Fibroblast of skin of right quadriceps (primary cell): ENCODE measurements around the gene VPS45.
"Not testable (repeated sequence)": the region's sequence is repeated elsewhere in the genome, so short reads cannot be mapped to it uniquely, and the experiment has no call there.

ENCODE experiments used
- DNase-seq: peaks from one replicate; pipeline ENCODE4 v3.0.0-alpha.2; 2013

Gene VPS45

DNA sequence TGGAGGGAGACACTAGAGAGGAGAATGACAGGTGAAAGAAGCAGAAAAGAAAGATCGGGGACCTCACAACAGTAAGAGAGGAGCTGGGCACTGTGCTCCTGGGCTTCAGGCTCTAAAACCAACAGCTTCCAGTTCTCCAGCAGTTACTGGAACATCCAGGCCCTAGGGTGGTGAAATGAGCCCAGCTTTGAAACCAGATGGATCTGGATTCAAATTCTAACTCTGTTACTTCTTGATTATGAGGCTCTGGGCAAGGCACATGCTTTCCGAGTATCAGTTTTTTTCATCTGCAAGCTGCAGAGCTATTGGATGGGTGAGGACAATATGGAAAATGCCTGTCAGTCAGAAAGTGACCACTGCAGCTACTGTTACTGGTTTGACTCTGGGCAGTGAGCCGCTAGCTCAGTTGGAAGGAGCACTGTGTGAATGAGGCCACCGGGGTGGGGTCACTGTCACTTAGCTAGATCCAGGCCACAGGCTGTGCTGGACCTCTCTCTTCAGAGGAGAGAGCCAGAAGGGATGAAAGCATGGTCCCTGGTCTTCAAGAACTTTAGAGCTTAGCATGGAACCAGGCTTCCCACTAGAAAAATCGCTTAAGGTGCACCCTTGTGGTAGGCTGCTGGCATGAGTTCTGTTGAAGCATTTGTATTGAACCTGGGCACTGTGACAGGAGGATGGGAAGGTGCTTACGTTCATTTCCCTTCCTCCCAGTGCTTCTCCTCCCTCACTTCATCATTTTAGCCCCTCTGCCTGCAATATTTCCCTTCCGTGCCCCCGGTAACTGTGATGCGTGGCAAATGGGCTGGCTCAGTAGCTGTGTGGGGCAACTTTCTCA, 94.4 kb downstream of the VPS45 start:
- peak; percentile 61 for DNase-seq

DNA sequence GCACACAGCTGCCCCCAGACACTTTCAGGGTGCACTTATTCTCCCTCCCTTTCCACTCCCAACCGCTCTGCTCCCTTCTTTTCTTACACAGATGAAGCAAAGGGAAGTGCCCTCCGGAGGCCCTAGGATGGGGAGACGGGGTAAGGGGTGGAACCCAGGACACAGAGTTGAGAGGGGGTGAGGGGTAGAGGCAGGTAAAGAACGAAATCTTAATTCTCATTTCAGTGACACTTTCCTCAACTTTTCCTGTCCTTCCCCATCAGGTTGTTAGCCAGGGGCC, 94.9 kb downstream of the VPS45 start:
- no peak for DNase-seq

DNA sequence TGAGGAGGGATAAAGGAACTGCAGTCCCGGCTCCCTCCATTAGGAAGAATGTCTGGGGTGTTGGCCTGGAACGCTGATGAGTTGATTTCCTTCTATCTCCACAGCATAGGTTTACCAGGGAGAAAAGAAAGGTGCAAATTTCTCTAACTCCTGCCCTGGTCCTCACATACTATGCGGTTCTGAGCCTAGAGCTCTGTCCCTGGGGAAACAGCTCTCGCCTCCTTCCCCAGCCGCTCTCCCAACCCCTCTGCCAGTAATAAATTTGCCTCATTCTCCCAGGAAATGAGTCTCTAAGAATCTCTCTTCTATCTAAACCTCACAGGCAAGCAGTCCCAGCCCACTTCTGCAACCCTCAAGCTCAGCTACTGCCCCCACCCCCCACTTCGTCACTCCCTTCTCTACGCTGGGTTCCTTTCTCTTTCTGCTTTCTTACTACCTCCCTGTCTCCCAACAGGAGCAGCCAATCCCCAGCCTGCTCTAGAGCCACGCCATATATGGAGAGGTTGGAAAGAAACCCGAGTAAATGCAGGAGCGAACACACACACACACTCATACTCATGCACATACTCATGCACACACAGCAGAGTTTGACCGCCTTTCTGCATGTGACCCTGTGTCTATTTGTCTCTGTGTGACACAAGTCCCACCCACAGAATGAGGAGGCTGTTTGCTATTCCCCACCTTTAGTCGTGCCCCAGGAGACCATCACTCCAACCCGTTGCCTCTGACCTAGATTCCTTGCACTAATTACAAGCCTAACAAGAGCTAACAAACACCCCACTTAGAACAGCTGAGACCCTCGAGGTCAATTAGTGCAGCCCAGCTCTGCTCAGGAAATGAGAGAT, 95.5 kb downstream of the VPS45 start:
- peak; percentile 100 for DNase-seq

DNA sequence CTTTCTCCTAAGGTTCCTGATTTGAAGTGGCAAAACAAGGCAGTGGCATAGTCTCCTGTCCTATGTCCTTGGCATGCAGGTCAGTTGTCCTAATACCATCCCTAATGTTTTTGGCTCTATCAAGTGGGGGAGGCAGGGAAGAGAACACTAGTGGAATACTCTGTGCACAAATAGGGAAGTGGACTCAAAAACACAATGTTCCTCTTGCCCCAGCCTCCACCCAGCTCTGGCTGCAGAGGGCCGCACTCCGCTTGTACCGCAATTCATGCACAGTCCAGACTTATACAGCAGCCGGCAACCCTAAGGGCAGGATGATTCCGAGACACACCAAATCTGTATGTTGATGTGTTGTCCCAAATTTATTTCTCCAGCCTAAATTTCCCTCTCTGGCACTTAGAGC, 96.6 kb downstream of the VPS45 start:
- DNase-seq = no peak

DNA sequence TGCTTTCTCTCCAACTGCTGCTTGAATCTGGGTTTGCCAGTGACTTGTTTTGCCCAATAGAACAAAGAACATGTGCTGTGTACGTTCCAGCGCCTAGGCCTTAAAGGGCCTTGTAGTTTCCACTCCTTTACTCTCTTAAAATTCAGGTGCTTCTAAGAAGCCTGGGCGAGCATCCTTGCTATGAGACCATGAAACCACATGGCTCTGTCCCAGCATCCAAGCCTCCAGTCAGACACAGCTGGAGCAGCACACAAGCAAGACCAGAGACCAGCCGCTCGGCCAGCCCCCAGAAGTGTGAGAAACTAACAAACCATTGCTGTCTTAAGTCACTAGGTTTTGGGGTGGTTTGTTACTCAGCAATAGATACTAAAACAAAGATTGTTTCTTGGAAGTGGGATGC, 97.2 kb downstream of the VPS45 start:
- DNase-seq = no peak

DNA sequence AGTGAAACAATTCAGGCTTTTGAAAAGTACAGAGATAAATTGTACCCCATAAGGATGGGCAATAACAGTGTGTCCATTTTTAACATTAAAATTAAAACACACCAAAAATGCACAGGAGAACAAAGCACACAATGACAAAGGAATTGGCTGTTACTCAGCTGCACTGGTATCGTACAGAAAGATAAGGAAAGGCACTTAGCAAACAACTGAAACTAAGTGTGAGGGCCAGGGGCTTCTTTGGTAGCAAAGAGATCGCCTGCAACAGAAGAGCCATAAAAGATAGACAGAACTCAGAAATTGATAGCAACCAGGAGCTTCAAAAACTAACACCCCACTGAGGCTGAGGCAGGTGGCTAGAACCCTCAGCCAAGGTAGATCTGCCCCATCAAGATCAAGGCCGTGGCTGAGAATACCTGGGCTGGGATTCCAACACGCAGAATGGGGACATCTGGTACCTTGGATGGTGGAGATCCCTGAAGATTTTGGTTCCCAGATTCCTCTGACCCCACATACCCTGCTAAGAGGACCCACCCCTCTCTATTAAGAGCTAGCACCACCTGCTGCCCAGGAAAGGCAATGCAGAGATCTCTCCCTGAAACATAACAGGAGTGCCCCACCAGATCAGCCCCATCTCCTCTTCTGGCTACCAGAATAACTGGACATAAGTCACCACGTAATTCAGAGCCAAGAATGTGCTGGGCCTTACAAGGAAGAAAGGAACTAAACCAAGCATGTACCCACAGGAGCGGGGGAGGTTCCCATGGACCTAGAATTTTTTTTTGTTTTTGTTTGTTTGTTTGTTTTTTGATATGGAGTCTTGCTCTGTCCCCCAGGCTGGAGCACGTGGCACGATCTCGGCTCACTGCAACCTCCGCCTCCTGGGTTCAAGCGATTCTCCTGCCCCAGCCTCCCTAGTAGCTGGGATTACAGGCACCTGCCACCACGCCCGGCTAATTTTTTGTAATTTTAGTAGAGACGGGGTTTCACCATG, 98.3 kb downstream of the VPS45 start:
- peak; percentile 64 for DNase-seq

DNA sequence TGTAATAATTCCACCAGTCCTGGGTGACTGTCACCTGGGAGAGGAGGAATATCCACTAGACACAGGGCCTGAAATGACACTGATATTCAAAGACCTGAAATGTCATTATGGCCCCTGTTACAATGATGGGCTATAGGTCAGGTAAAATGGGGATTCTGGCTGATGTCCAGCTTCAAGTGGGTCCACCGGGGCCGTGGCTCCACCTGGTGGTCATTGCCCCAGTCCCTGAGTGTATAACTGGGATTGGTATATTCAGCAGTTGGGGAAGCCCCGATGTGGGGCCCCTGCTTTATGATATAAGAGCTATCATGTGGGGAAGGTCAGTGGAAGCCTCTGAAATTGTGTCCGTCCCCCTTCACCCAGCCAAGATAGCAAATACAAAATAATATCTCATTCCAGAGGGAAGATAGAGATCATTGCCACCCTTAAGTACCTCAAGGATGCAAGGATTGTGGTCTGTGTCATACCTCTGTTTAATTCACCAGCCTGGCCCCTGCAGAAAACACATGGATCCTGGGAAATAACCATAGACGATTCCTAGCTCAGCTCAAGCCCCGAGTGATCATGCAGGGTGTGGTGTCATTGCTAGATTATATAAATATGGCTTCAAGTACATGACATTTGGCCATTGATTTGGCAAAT, 101.5 kb downstream of the VPS45 start:
- DNase-seq = peak; percentile 57

DNA sequence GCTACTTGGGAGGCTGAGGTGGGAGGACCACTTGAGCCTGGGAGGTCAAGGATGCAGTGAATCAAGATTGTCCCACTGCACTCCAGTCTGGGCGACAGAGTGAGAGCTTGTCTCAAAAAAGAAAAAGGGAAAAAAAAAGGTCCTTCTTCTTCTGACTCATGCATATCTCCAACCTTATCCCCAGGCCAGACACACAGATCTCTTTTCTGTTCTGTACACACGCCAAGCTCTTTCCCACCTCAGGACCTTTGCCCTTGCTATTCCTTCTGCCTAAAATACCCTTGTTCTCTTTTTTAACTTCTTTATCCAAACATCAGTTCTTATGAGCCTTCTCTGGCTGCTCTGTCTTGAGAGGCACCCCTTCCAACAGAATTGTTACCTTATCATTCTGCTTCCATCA, 104.2 kb downstream of the VPS45 start:
- DNase-seq = no peak

DNA sequence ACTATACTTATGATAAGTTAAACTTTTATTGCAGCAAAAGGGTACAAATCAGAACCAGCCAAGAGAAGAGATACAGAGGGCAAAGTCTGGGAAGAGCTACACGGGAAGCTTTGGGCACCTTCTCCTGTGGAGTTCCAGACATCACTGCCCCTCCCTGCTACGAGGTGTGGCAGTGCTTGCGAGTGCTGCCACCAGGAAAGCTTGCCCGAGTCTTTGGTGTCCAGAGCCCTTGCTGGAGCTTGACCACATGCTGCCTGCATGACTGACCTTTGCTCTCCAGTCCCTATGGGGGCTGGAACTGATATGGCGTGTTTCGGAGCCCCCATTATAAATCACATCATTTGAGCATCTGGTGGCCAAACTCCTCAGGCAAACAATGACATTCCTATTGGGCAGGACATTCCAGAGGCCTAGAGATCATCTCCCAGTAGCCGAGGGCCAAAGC, 105.6 kb downstream of the VPS45 start:
- no peak for DNase-seq

DNA sequence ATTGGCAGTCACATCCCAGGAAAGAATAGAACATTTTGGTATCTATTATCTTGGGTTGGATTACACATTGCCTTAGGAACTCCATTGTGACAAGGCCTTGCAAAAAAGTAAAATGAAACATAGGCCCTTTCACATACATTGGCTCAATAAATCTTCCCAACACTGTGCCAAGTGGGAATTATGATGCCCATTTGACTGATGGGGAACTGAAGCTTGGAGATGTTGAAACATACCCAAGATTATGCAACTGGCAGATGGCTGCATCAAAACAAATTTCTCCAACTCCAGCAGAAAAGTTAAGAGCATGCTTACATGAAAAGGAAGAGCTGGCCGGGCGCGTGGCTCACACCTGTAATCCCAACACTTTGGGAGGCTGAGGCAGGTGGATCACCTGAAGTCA, 109.0 kb downstream of the VPS45 start:
- no peak for DNase-seq

DNA sequence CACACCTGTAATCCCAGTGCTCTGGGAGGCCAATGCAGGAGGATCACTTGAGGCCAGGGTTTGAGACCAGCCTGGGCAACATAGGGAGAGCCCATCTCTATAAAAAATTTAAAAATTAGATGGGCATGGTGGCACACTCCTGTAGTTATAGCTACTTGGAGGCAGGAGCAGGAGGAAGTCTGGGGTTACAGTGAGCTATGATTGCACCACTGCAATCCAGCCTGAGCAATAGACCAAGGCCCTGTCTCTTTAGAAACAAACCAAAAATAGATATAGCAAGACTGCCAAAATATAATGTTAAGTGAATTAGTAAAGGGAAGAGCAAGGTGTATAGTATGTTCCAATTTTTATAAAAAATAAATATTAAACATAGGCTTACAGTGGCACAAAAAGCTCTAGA, 111.0 kb downstream of the VPS45 start:
- no peak for DNase-seq

DNA sequence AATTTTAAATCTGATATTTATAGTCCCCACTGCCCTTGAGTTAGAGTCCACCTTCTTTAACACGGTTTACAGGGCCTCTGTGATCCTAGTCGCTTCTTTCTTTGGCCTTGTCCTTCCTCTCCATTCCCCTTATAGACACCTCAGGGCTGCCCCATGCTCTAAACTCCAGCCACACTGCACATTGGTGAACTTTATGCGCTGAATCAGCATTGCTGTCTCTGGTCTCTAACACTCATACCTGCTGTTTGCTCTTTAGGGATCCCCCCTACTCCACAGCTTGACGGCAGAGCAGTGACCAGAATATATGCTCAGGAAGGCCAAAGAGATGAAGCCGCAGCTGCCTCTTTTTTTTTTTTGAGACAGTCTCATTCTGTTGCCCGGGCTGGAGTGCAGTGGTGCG, 112.3 kb downstream of the VPS45 start:
- DNase-seq = no peak

DNA sequence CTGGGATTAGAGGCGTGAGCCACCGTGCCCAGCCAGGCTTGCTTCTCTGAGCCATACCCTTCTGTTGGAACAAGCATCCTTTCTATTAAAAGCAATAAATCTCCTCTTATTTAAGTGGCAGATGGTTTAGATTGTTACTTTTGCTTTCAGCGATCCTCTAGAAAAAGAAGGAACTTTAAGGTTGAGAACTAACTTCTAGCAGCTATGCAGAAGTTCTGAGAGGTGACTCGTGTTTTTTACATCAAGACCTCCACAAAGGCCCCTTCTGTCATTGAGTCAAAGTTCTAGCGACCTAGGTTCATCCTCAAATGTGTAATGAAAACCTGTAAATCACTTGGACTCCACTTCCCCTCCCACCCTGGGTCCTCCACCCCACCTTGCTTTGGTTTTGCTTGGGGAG, 112.9 kb downstream of the VPS45 start:
- DNase-seq = no peak

DNA sequence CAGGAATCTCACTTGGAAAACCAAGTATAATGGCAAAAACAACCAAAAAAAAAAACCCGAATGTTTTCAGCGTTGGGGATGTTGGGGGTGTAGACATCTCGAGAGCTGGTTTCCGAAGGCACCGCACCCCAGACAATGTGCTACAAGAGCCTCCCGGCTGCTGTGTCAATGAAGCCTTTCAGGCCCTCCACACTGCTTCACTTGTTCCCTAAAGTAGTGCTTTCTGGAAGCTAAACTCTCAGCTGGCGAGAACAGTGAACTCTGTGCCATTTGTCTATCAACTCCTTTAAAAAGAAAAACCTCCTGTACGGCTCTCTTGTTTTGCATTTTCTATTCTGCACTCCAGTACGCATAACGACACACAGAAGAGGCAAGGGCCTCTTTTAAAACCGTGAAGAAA, 114.7 kb downstream of the VPS45 start:
- no peak for DNase-seq

DNA sequence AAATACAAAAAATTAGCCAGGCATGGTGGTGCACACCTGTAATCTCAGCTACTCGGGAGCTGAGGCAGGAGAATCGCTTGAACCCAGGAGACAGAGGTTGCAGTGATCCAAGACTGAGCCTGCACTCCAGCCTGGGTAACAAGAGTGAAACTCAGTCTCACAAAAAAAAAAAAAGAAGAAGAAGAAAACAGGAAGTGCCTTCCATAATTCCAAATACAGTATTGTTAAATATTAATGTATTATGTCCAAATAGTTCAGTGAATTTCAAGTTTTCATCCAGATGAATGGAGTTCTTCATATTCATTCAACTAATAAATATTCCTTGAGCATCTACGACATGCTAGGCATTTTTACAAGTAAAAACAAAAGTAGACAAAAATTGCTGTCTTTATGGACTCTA, 115.5 kb downstream of the VPS45 start:
- DNase-seq = no peak

DNA sequence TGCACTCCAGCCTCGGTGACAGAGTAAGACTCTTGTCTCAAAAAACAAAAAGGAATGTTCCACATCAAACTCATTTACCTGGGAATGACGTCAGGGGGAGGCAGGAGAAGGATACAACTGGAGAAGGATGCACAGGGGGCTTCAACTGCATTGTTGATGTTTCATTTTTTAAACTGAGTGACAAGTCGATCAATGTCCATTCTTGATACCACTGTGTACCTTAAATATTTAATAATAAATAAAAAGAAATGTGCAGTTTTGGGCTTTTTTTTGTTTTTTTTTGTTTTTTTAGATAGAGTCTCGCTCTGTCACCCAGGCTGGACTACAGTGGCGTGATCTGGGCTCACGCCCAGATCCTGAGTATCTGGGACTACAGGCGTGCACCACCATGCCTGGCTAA, 117.9 kb downstream of the VPS45 start:
- DNase-seq = no peak

DNA sequence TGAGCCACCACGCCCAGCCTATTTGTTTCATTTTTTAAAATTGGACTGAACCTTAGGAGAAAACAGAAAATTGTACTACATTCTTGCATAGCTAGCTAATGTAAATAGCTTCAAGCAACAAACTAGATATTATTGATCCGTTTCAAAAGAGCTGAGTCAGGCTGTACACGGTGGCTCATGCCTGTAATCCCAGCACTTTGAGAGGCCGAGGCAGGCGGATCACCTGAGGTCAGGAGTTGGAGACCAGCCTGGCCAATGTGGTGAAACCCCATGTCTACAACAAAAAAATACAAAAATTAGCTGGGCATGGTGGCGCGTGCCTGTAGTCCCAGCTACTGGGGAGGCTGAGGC, 118.8 kb downstream of the VPS45 start:
- DNase-seq = not testable (repeated sequence)

DNA sequence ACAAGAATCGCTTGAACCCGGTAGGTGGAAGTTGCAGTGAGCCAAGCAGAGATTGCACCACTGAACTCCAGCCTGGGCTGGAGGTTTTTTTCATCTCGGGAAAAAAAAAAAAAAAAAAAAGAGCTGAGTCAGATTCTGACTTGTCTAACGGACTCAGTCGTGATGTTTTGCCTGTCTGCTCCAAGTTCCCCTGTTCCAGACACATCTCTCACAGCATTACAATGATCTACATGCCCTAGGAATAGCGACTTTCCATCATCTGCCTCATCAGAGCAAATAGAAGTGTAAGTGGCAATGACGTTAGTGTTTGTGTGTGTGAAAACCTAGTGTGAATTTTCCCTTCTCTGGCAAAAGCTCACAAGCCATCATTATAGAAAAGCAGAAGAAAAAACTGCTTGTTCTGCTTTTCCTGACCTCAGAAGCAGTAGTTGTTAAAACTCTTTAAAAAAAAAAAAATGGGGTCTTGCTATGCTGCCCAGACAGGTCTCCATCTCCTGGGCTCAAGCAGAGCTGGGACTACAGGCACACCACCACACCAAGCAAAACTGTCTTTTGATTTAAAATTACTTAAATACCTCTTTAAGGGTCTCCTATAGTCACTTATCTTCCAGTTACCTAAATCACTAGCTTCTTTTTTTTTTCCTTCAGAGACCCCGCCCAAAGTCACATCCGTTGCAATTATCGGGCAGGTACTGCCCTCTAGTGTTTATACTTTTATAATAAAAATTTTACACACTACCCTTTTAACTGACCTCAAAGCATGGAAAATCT, 119.4 kb downstream of the VPS45 start:
- DNase-seq = peak; percentile 66

DNA sequence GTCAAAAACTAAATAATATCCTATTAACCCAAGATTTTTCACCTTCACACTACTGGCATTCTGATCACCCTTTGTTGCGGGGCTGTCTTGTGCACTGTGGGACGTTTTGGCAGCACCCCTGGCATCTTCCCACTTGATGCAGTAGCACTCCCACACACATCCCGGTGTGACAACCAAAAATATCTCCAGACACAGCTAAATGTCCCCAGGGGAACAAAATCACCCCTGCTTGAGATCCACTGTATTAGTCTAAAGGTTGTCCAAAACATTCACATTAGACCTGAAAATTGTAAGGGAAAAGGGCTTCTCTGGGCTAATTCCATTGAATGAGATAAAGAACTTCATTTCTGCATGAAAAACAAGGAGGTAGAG, 120.0 kb downstream of the VPS45 start:
- DNase-seq = no peak

DNA sequence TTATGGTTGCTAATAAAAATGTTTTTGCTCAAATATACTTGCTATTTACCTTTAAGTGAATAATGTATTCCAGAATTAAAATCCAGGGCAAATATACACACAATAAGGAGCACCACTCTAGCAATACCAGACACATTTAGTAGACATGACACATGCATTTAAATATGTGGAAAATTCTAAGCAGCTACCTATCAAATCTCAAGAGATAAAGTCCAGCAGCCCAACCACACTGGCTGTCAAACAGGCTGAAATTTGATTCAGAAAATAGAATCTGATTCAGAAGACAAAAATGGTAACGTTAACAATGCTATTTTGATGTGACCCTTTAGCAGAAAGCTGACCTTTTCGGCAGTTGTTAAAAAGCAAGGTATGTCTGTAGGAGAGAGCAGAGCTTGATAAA, 124.4 kb downstream of the VPS45 start:
- peak; percentile 89 for DNase-seq

DNA sequence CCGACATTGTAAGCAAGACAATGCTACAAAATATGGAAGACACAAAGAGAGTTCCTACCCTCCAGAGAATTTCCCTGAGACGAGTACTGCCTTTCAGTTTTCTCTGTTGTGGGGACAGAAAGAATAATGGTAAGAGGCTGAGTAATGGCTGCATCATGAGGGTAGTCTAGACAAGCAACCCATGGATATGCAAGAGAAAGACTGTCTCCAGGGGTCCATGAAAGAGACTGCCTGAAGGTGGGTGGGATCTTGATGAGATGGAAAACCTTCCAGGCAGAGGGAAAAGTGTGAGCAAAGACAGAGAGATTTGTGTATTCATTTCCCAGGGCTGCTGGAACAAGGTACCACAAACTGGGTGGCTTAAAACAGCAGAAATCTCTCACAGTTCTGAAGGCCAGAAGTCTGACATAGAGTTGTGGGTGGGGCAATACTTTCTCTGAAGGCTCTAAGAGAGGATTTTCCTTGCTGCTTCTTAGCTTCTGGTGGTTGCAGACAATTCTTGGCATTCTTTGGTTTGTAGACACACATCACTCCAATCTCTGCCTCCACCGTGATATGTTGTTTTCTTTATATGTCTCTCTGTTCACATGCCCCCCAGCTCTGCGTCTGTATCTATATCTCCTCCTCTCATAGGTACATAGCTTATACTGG, 126.9 kb downstream of the VPS45 start:
- DNase-seq = peak; percentile 73
